GM12891 (cell line): ENCODE measurements around the gene ARL13A.

Source experiments
- POLR2A ChIP-seq: IDR thresholded peaks from 2 replicates; pipeline ENCODE4 v1.6.1; 2011; ENCODE audit warnings: low read depth, low read length, control low read depth
- SPI1 ChIP-seq: IDR thresholded peaks from 2 replicates; pipeline ENCODE4 v1.6.1; 2011; ENCODE audit warnings: low read depth, low read length, control low read depth
- TAF1 ChIP-seq: IDR thresholded peaks from 2 replicates; pipeline ENCODE4 v1.6.1; 2011; ENCODE audit warnings: low read depth, low read length, control low read depth

DNA sequence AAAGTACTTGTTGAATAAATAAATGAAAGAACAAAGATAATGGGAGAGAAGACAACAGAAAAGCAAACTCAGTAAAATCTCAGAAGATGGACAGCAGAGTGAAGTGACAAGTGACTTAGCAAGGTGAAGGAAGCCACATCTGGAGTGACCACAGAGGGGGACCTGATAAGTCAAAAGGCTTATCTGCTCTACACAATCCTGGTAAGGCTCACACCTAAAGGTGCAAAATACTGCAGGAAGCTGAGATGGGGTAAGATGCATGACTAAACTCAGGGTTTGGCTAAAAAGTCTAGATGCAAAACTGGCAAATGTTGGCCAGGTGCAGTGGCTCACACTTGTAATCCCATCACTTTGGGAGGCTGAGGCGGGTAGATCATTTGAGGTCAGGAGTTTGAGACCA is 60.2 kb downstream of the ARL13A start:
- TF ChIP-seq TAF1 (no peak), POLR2A (no peak), SPI1 (no peak)
